Left lung (tissue), 10 donors: ENCODE results near the gene AMH. TPM values are rescaled to one million over a fixed set of nuclear protein-coding genes. Genes with fewer than 3 reads are reported as not detected.

ENCODE experiments used
- ATAC-seq: fragments of 200-7000 bp; cut with Tn5 transposase; one replicate; pipeline ENCODE4 v1.9.1; 2020; ENCODE audit warnings: moderate library complexity
- DNase-seq, 4 donors: peaks; one replicate each; pipeline ENCODE4 v3.0.0-alpha.2; 2013 to 2020
- H3K27ac ChIP-seq, 2 donors: fragments of 200-600 bp; sonication (generic) in 1 of 2; one replicate each; pipeline versions ENCODE4 v1.5.0 to v1.8.0; 2020 to 2021
- H3K27me3 ChIP-seq, 2 donors: fragments of 200-600 bp; sonication (generic) in 1 of 2; one replicate each; pipeline versions ENCODE4 v1.5.0 to v1.8.0; 2020 to 2021
- H3K36me3 ChIP-seq, 2 donors: fragments of 200-600 bp; sonication (generic) in 1 of 2; one replicate each; pipeline versions ENCODE4 v1.5.0 to v1.8.0; 2020 to 2021
- H3K4me1 ChIP-seq, 2 donors: fragments of 200-600 bp; one replicate each; pipeline ENCODE4 v1.8.0; 2021
- H3K4me3 ChIP-seq, 2 donors: fragments of 200-600 bp; sonication (generic) in 1 of 2; one replicate each; pipeline versions ENCODE4 v1.5.0 to v1.8.0; 2020 to 2021; ENCODE audit warnings: mild to moderate bottlenecking in 1 of 2
- H3K9me3 ChIP-seq, 2 donors: fragments of 200-600 bp; sonication (generic) in 1 of 2; one replicate each; pipeline versions ENCODE4 v1.5.0 to v1.8.0; 2020 to 2021
- CTCF ChIP-seq, 2 donors: fragments of 200-600 bp; sonication (generic) in 1 of 2; IDR thresholded peaks; one replicate each; pipeline versions ENCODE4 v1.5.0 to v1.8.0; 2021; ENCODE audit warnings: antibody characterized with exemption in 2 of 2
- intact Hi-C, 2 donors: fragments of 100-400 bp; cut with DNase I; formaldehyde crosslinking; loops; one replicate each; pipeline versions ENCODE4 v1.11.2 to v1.14.2; 2022
- polyA plus RNA-seq, 6 donors: library from polyadenylated mRNA; unstranded; fragments of 120-200 nt; gene quantifications; one replicate each; pipeline ENCODE4 v1.2.1, GENCODE V29; 2013; ENCODE audit not compliant: insufficient read length in 6 of 6
- total RNA-seq, 2 donors: library from RNA; stranded (reverse); fragmentation: NEBNext Ultra II Directional; extraction: Animal tissue kit (Norgen Biotek cat#: 25700); gene quantifications; one replicate each; pipeline ENCODE4 v1.2.1, GENCODE V29; 2021
- donor health status: DM: no; HTN: yes; CAD: no.
- donor health status: DM: no; HTN: no; CAD: no.

The AMH gene
- total and polyA plus RNA-seq, 8 donors, result 0.13 to 3.7 (median 1.2) TPM

DNA sequence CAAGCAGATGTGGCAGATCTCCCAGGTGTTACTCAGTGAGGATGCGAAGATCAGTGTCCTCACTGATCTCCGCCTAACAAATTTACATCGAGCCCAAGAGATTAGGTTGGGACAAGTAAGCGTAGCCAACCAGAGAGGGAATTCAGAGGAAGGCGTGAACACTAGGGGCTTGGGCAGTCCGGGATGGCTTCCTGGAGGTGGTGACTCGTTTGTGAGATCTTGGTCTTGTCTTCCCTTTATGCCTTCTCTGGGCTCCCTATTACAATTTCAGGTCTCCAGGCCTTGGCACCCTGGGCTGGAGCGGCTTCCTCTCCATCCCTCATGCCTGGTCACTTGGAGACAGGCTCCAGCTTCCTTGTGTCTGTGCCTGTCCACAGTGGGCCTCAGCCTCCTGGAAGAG, 6.3 kb upstream of the AMH start:
- intact Hi-C loops, result no loop called here
- no peak for ATAC-seq
- Histone ChIP-seq H3K4me1 (peaks cover 34 to 59% of the 10 kb centered on the region in 2 donors), H3K9me3 (no peaks in the 10 kb centered on the region), H3K27me3 (no peaks in the 10 kb centered on the region), H3K36me3 (peaks cover 11 to 54% of the 10 kb centered on the region in 2 donors), H3K27ac (no peak overlapping the region), H3K4me3 (no peak overlapping the region)
- no peak for DNase-seq
- TF ChIP-seq CTCF (IDR thresholded peaks at IDR 0.05), result no peak

DNA sequence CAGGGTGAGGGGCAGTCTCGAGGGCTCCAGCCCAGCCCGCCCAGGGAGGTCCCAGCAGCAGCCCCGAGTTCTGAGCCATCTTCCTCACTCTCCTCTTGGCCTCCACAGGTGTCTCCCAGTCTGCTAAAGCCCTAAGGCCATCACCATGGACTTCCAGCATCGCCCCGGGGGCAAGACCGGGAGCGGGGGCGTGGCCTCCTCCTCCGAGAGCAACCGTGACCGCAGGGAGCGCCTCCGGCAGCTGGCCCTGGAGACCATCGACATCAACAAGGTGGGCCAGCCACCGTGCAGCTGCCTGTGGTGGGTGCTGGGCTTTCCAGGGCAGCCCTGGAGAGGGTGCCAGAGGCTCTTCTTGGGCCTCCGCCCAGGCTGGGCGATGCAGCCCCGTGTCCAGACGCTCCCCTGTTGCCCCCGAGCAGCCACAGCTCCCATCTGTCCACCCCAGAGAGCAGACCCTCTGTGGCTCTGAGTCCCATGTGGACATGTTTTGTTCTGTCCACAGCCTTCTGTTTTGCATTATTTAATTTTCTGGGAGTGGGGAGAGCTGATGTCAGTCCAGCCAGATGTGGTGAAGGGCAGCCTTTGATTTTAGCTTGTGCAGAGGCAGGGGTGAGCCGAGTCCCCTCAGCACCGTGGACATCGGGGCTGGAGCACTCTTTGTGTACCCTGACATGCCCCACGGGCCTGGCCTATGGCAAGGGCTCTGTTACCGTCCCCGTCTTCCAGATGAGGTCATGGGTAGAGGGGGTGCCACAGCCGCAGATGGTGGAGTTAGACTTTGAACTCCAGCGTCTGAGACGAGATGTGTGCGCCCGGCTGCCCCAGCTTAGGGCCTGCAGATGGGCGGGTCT, 5.6 kb upstream of the AMH start:
- Histone ChIP-seq H3K4me3 (no peak overlapping the region), H3K9me3 (no peaks in the 10 kb centered on the region), H3K27me3 (no peaks in the 10 kb centered on the region), H3K36me3 (peaks cover 11 to 61% of the 10 kb centered on the region in 2 donors), H3K27ac (no peak overlapping the region), H3K4me1 (peaks cover 29 to 52% of the 10 kb centered on the region in 2 donors)
- intact Hi-C loops, result no loop called here
- ATAC-seq, result no peak
- DNase-seq, result no peak
- no peak for TF ChIP-seq CTCF (IDR thresholded peaks at IDR 0.05)

- intact Hi-C loops, result no loop called here
- Histone ChIP-seq H3K27me3 (peaks cover 0 to under 1% of the 10 kb centered on the region in 2 donors), H3K9me3 (no peaks in the 10 kb centered on the region), H3K4me1 (peaks cover 23 to 46% of the 10 kb centered on the region in 2 donors), H3K4me3 (no peak overlapping the region), H3K36me3 (peaks cover 11 to 67% of the 10 kb centered on the region in 2 donors), H3K27ac (no peak overlapping the region)
- no peak for TF ChIP-seq CTCF (IDR thresholded peaks at IDR 0.05)
- DNase-seq (no peak), ATAC-seq (no peak)
Observed at GRCh38 chr19:2244125-2244411, 5.1 kb upstream of the AMH start.

DNA sequence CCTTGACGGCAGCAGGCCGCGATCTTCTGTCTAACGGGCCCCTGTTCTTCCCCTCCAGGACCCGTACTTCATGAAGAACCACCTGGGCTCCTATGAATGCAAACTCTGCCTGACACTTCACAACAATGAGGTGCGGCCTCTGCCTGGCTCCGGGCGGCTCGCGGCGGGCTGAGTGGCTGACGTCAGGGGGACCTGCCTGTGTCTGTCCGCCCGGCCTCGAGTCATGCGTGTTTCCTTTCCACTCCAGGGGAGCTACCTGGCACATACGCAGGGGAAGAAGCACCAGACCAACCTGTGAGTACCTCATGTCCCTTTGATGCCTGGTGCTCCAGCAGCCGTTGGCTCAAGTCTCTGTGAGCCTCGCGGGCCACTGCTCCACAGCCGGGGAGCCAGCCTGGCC, 4.6 kb upstream of the AMH start:
- ATAC-seq, result no peak
- no peak for TF ChIP-seq CTCF (IDR thresholded peaks at IDR 0.05)
- H3K27me3 ChIP-seq, result peaks cover 4 to 5% of the 10 kb centered on the region in 2 donors
- DNase-seq, result no peak
- peaks cover 11 to 71% of the 10 kb centered on the region in 2 donors for H3K36me3 ChIP-seq
- H3K4me3 ChIP-seq, result no peak overlapping the region
- no peak overlapping the region for H3K27ac ChIP-seq
- H3K4me1 ChIP-seq, result peaks cover 19 to 42% of the 10 kb centered on the region in 2 donors
- intact Hi-C loops, result no loop called here
- no peaks in the 10 kb centered on the region for H3K9me3 ChIP-seq

DNA sequence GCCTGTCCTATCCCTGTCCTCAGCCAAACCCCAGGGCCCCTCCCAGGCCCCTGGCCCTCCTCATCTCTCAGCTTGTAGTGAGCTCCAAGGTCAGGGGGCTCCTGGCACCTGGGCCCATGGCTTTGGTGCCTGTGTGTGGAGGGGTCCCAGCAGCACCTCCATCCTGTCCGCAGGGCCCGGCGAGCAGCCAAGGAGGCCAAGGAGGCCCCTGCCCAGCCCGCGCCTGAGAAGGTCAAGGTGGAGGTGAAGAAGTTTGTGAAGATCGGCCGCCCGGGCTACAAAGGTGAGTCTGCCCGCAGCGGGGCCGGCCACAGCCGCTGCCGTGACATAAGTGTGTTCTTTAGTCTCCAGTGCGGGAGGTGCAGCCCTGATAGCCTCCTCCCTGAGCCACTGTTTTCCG, 3.9 kb upstream of the AMH start:
- H3K27ac ChIP-seq, result no peak overlapping the region
- H3K36me3 ChIP-seq, result peaks cover 11 to 71% of the 10 kb centered on the region in 2 donors
- intact Hi-C loops, result no loop called here
- ATAC-seq (no peak), DNase-seq (no peak)
- H3K4me3 ChIP-seq, result no peak overlapping the region
- H3K4me1 ChIP-seq, result peaks cover 11 to 38% of the 10 kb centered on the region in 2 donors
- peaks cover 12 to 13% of the 10 kb centered on the region in 2 donors for H3K27me3 ChIP-seq
- TF ChIP-seq CTCF (IDR thresholded peaks at IDR 0.05), result no peak
- H3K9me3 ChIP-seq, result no peaks in the 10 kb centered on the region
